NT2/D1 (cell line): ENCODE measurements around the gene MBL2.

Experiments used
- YY1 ChIP-seq: IDR thresholded peaks from 2 replicates; pipeline ENCODE4 v1.6.1; 2011; ENCODE audit not compliant: insufficient read length, insufficient read depth
- ZNF274 ChIP-seq: IDR thresholded peaks from 2 replicates; pipeline ENCODE4 v1.6.1; 2011; ENCODE audit warnings: mild to moderate bottlenecking, low read depth, low read length

GRCh38 chr10:52746169-52746568 is 26.4 kb downstream of the MBL2 start:
- no peak for TF ChIP-seq ZNF274
- TF ChIP-seq YY1 = no peak
